Prostate gland (tissue), 2 donors: ENCODE results near the gene PIP5K1A. TPM values are rescaled to one million over a fixed set of nuclear protein-coding genes. Genes with fewer than 3 reads are reported as not detected.
"Not testable (repeated sequence)": the region's sequence is repeated elsewhere in the genome, so short reads cannot be mapped to it uniquely, and the experiment has no call there.

Source experiments
- DNase-seq: peaks from one replicate; pipeline ENCODE4 v3.0.0-alpha.2; 2019; ENCODE audit warnings: low spot score
- H3K27ac ChIP-seq, 2 donors: fragments of 200-600 bp; sonication (generic); 2 replicates each; pipeline ENCODE4 v1.5.1; 2017 to 2019
- H3K27me3 ChIP-seq: fragments of 200-600 bp; sonication (generic); replicated peaks from 2 replicates; pipeline ENCODE4 v1.5.1; 2019; ENCODE audit not compliant: insufficient read depth
- H3K36me3 ChIP-seq, 2 donors: fragments of 200-600 bp; sonication (generic); 1 replicate in 1 of 2; 2 replicates in 1 of 2; pipeline versions ENCODE4 v1.5.1 to v1.8.1; 2017 to 2019
- H3K4me1 ChIP-seq: fragments of 200-600 bp; sonication (generic); replicated peaks from 2 replicates; pipeline ENCODE4 v1.5.1; 2019
- H3K4me3 ChIP-seq, 2 donors: fragments of 200-600 bp; sonication (generic); 2 replicates each; pipeline ENCODE4 v1.5.1; 2017 to 2019
- H3K9me3 ChIP-seq: fragments of 200-600 bp; sonication (generic); 2 replicates; pipeline ENCODE4 v1.5.1; 2017
- POLR2A ChIP-seq: fragments of 450-650 bp; IDR thresholded peaks from one replicate; pipeline ENCODE4 v1.6.1; 2016; ENCODE audit warnings: antibody characterized with exemption, mild to moderate bottlenecking
- POLR2AphosphoS5 ChIP-seq: sonication (generic); formaldehyde crosslinking; IDR thresholded peaks from one replicate; pipeline ENCODE4 v1.6.1; 2017; ENCODE audit warnings: antibody characterized with exemption
- WGBS: methylation state at CpG from one replicate; pipeline ENCODE4 v1.1.5; 2018; 5-methylcytosine and 5-hydroxymethylcytosine counted together
- intact Hi-C: fragments of 100-400 bp; cut with DNase I; formaldehyde crosslinking; loops from one replicate; pipeline ENCODE4 v1.14.2; 2022
- total RNA-seq, 2 donors: library from RNA; depleted of rRNA; stranded (reverse); fragments of >200 nt; gene quantifications; one replicate each; pipeline ENCODE4 v1.1.0, GENCODE V29; 2016
- TF ChIP-seq, protein P1 (sequence below), 4 experiments: fragments of 200-600 bp in 2 of 4; fragments of 450-650 bp in 2 of 4; sonication (generic) in 2 of 4; IDR thresholded peaks; 1 replicate in 3 of 4; 2 replicates in 1 of 4; pipeline ENCODE4 v1.5.1; 2016 to 2019; ENCODE audit warnings: antibody characterized with exemption in 4 of 4, mild to moderate bottlenecking in 2 of 4, moderate library complexity in 2 of 4

The PIP5K1A gene
- total RNA-seq, 2 donors from 2014 or later, result 40.2 to 96.7 TPM

DNA sequence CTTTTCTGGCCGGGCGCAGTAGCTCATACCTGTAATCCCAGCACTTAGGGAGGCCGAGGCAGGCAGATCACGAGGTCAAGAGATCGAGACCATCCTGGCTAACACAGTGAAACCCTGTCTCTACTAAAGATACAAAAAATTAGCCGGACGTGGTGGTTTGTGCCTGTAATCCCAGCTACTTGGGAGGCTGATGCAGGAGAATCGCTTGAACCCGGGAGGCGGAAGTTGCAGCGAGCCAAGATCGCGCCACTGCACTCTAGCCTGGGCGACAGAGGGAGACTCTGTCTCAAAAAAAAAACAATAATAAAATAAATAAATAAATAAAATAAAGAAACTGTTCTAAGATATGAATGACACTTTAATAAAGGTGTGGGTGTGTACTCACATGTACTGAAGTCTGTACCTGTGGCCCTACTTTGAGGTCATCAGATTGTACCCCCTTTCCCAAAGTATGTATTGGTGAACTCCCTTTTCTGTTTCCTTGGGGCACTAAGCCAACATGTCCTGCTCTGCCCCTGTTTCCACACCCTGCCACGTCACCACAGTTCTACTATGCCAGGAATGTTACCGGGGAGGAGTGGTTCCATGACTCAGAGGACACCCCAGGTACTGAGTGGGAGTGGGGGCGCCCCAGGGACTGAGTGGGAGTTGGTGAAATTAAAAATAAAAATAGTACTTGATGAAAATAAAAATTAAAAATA lies 3.3 kb upstream of the PIP5K1A start:
- H3K27me3 ChIP-seq, H3K9me3 ChIP-seq, H3K4me3 ChIP-seq, H3K4me1 ChIP-seq, H3K36me3 ChIP-seq, intact Hi-C loops, H3K27ac ChIP-seq: not testable (repeated sequence)
- TF ChIP-seq POLR2AphosphoS5, result peak; percentile 21
- 78% methylated on average over 17 of the region's 17 CpGs for WGBS
- peak; percentile 53 for DNase-seq

GRCh38 chr1:151196292-151196800 lies 2.0 kb upstream of the PIP5K1A start:
- Histone ChIP-seq H3K27me3 (no peaks in the 10 kb centered on the region), H3K4me1 (peaks cover 6% of the 10 kb centered on the region), H3K4me3 (no peak overlapping the region), H3K9me3 (no peaks in the 10 kb centered on the region), H3K36me3 (no peaks in the 10 kb centered on the region), H3K27ac (peak overlapping the region; percentile 38 to 40)
- intact Hi-C loops, result no loop called here
- peak; percentile 64 for TF ChIP-seq POLR2AphosphoS5
- TF ChIP-seq POLR2A, result no peak
- TF ChIP-seq, protein P1, sequence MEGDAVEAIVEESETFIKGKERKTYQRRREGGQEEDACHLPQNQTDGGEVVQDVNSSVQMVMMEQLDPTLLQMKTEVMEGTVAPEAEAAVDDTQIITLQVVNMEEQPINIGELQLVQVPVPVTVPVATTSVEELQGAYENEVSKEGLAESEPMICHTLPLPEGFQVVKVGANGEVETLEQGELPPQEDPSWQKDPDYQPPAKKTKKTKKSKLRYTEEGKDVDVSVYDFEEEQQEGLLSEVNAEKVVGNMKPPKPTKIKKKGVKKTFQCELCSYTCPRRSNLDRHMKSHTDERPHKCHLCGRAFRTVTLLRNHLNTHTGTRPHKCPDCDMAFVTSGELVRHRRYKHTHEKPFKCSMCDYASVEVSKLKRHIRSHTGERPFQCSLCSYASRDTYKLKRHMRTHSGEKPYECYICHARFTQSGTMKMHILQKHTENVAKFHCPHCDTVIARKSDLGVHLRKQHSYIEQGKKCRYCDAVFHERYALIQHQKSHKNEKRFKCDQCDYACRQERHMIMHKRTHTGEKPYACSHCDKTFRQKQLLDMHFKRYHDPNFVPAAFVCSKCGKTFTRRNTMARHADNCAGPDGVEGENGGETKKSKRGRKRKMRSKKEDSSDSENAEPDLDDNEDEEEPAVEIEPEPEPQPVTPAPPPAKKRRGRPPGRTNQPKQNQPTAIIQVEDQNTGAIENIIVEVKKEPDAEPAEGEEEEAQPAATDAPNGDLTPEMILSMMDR (IDR thresholded peaks at IDR 0.05), result peak; percentile 19 to 69 (median 56)
- DNase-seq, result peak; percentile 72
- 35% methylated on average over 14 of the region's 14 CpGs for WGBS

DNA sequence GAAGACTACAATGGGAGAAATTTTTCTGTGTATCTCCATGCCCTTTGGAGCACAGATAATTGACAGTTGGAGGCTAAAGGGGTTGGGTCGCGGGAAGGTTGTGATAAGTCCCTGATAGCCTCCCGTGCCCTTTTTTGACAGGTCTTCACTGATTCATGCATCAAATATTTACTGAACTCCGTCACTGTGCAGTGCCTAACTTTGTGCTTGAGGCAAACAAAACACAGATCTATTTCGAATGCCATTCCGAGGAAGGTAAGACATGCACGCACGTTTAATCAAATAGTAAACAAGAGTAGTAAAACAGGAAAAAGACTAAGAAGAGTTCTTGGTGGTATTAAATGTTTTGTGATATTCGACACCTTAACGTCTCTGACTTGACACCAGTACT lies 494 bp upstream of the PIP5K1A start:
- intact Hi-C loops, result loop anchor here (2.0 kb wide), 1 partner anchor 57 kb away; the partner anchor contains the start of gene PSMD4
- DNase-seq, result no peak
- WGBS, result 10% methylated on average over 10 of the region's 10 CpGs
- TF ChIP-seq POLR2AphosphoS5 (no peak), POLR2A (no peak)
- TF ChIP-seq, protein P1 (IDR thresholded peaks at IDR 0.05), result no peak
- Histone ChIP-seq H3K27me3 (no peaks in the 10 kb centered on the region), H3K36me3 (peaks cover 0 to 2% of the 10 kb centered on the region in 2 donors), H3K4me1 (peaks cover 6% of the 10 kb centered on the region), H3K4me3 (peak overlapping the region; percentile 55 to 82), H3K9me3 (no peaks in the 10 kb centered on the region), H3K27ac (peak overlapping the region; percentile 83 to 95)

DNA sequence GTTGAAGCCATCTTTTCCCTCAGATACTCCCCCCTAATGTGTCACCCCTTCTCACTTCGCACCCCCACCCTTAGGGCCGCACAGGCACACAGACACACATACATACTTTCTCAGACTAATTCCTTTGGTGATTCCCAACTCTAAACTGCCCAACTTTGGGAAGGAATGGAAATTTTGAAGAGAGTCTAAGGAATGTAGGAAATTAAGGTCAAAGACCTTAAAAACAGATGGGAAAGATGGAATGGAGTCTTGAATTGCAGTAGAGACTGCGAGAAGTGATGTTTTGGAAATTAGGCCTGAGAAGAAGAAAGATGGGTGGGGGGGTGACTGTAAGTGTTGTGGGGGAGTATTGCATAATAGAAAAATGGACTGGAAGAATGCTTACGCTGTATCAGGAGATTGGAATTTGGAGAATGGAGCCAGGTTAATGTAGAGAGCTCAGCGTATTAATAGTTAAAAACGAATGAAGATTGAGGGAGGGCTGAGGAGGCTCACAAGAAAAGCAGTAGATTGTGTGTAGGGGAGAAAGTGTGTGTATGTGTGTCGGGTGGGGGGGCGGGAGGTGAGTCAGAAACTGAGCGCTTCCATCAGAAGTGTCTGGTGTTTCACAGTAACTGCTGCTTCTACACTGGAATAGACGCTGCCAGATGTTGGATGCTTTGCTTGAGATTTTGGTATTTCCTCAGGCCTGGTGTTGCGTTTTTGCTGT lies 1.7 kb downstream of the PIP5K1A start:
- Histone ChIP-seq H3K4me1 (peaks cover 6% of the 10 kb centered on the region), H3K36me3 (peaks cover 0 to 4% of the 10 kb centered on the region in 2 donors), H3K27ac (peak overlapping the region; percentile 26 to 95), H3K4me3 (peak overlapping the region; percentile 55 to 82), H3K27me3 (no peaks in the 10 kb centered on the region), H3K9me3 (no peaks in the 10 kb centered on the region)
- DNase-seq, result no peak
- intact Hi-C loops, result loop anchor here (2.0 kb wide), 1 partner anchor 55 kb away; the partner anchor contains the start of gene PSMD4
- 15% methylated on average over 11 of the region's 11 CpGs for WGBS
- TF ChIP-seq, protein P1 (IDR thresholded peaks at IDR 0.05), result no peak
- no peak for TF ChIP-seq POLR2A
- TF ChIP-seq POLR2AphosphoS5, result no peak

DNA sequence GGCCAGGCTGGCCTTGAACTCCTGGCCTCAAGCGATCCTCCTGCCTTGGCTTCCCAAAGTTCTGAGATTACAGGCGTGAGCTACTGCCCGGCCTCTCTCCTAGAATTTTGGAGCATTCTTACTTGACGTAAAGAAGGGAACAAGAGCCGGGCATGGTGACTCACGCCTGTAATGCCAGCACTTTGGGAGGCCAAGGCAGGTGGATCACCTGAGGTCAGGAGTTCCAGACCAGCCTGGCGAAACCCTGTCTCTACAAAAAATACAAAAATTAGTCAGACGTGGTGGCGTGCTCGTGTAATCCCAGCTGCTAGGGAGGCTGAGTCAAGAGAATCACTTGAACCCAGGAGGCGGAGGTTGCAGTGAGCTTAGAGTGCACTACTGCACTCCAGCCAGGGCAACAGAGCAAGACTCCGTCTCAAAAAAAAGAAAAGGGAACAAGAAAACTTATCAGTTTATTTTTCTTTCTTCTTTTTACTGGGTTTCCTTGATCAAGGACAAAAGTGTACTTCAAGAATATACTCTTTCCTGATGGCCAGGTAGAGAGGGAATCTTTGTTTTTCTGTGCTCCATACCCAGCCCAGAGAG lies 7.1 kb downstream of the PIP5K1A start:
- H3K4me1 ChIP-seq, intact Hi-C loops, H3K36me3 ChIP-seq, H3K9me3 ChIP-seq, H3K27ac ChIP-seq, H3K4me3 ChIP-seq, H3K27me3 ChIP-seq, DNase-seq: not testable (repeated sequence)
- WGBS, result 96% methylated on average over 12 of the region's 12 CpGs
